Limb (tissue), 2 donors: ENCODE data around the gene CHAD.

Source experiments
- DNase-seq, 2 donors: peaks; one replicate each; pipeline ENCODE4 v3.0.0-alpha.2; 2016; ENCODE audit errors: extremely low spot score in 2 of 2

Gene CHAD

GRCh38 chr17:50458701-50459676 lies 9.7 kb downstream of the CHAD start:
- no peak for DNase-seq

GRCh38 chr17:50458270-50458669 lies 10.4 kb downstream of the CHAD start:
- DNase-seq = no peak

- DNase-seq = no peak
Observed at GRCh38 chr17:50457621-50458020, 11.1 kb downstream of the CHAD start.

GRCh38 chr17:50453901-50454300 lies 14.8 kb downstream of the CHAD start:
- DNase-seq = no peak

- no peak for DNase-seq
Observed at GRCh38 chr17:50452630-50453300, 15.9 kb downstream of the CHAD start.

GRCh38 chr17:50451943-50452629 lies 16.6 kb downstream of the CHAD start:
- no peak for DNase-seq

GRCh38 chr17:50448643-50449042 lies 20.0 kb downstream of the CHAD start:
- DNase-seq = no peak

- DNase-seq = no peak
Observed at GRCh38 chr17:50447870-50448595, 20.6 kb downstream of the CHAD start.

GRCh38 chr17:50445730-50446325 lies 22.9 kb downstream of the CHAD start:
- DNase-seq = no peak

- no peak for DNase-seq
Observed at GRCh38 chr17:50444841-50445715, 23.6 kb downstream of the CHAD start.

GRCh38 chr17:50443505-50443974 lies 25.1 kb downstream of the CHAD start:
- DNase-seq = peak in 1 of 2 donors; percentile 45

- no peak for DNase-seq
Observed at GRCh38 chr17:50440838-50441829, 27.5 kb downstream of the CHAD start.

- DNase-seq = no peak
Observed at GRCh38 chr17:50440172-50440837, 28.4 kb downstream of the CHAD start.

- no peak for DNase-seq
Observed at GRCh38 chr17:50439008-50439407, 29.7 kb downstream of the CHAD start.

GRCh38 chr17:50437409-50437808 lies 31.3 kb downstream of the CHAD start:
- no peak for DNase-seq

- DNase-seq = no peak
Observed at GRCh38 chr17:50432125-50432762, 36.4 kb downstream of the CHAD start.

GRCh38 chr17:50430821-50431618 lies 37.7 kb downstream of the CHAD start:
- DNase-seq = peak in 1 of 2 donors; percentile 69
